ENCODE measurements around the gene TTC27. TPM values are rescaled to one million over a fixed set of nuclear protein-coding genes. Genes with fewer than 3 reads are reported as not detected.
A peak's percentile ranks its signal among the peaks of the same experiment; 100 is the strongest.

TTC27 gene
- total RNA-seq, 4 donors from 2014 or later, result 10.7 to 14.3 (median 12.4) TPM

DNA sequence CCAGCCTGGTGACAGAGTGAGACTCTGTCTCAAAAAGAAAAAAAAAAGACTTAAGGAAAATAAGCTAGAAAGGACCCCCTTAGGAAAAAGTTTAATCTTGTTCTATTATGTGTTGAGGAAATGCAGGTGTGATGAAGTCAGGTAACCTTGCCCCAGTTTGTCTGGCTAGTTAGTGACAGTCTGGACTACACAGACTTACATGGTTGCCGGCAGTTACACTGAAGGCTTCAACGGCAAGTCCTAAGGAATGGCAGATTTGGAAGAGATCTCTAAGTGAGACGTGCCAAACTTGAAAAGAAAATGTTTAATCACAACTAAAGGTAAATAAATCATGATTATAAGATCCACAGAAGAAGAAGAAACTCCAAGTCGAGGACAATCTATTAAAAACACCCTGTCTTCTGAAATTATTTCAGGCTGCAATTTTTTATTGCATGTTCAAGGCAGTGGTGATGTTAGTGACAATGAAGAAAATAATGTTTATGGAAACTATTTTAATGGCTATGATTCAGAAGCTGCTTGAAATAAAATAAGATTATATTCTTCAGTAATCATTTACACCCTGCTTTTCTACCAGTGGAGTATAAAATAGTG lies 84.2 kb downstream of the TTC27 start:
- H3K4me1 ChIP-seq, result peaks cover 20 to 31% of the 10 kb centered on the region in 2 donors
- in situ Hi-C loops (cut with MboI; ENCODE audit: low sequenced_read_pairs in 4 of 4) (no loop called here), intact Hi-C loops (cut with DNase I; ENCODE audit: low total_unique reads) (no loop called here)
- no peak overlapping the region for H3K27ac ChIP-seq
- ATAC-seq (no peak), DNase-seq (no peak)
- no peak overlapping the region for H3K4me3 ChIP-seq
- H3K27me3 ChIP-seq, result no peaks in the 10 kb centered on the region
- H3K9me3 ChIP-seq, result no peaks in the 10 kb centered on the region
- H3K36me3 ChIP-seq, result no peaks in the 10 kb centered on the region
- TF ChIP-seq, protein P1, sequence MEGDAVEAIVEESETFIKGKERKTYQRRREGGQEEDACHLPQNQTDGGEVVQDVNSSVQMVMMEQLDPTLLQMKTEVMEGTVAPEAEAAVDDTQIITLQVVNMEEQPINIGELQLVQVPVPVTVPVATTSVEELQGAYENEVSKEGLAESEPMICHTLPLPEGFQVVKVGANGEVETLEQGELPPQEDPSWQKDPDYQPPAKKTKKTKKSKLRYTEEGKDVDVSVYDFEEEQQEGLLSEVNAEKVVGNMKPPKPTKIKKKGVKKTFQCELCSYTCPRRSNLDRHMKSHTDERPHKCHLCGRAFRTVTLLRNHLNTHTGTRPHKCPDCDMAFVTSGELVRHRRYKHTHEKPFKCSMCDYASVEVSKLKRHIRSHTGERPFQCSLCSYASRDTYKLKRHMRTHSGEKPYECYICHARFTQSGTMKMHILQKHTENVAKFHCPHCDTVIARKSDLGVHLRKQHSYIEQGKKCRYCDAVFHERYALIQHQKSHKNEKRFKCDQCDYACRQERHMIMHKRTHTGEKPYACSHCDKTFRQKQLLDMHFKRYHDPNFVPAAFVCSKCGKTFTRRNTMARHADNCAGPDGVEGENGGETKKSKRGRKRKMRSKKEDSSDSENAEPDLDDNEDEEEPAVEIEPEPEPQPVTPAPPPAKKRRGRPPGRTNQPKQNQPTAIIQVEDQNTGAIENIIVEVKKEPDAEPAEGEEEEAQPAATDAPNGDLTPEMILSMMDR (IDR thresholded peaks at IDR 0.05 in 4 of 5, conservative IDR thresholded peaks at IDR 0.05 in 1 of 5), result no peak
- TF ChIP-seq POLR2A (IDR thresholded peaks at IDR 0.05), result no peak

DNA sequence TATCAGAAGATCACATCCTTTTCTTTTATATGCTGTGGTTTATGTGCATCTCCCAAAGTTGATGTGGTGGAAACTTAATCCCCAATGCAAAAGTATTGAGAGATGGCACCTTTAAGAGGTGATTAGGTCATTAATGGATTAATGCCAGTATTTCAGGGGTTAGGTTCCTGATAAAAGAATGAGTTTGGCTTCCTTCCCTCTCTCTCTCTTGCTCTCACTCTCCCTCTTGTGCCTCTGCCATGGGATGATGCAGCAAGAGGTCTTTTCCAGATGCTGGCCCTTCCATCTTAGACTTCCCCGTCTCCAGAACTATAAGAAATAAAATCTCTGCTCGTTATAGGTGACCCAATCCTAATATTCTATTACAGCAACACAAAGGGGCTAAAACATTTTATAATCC lies 85.0 kb downstream of the TTC27 start:
- no peaks in the 10 kb centered on the region for H3K27me3 ChIP-seq
- DNase-seq, result no peak
- no peak overlapping the region for H3K4me3 ChIP-seq
- H3K27ac ChIP-seq, result no peak overlapping the region
- H3K4me1 ChIP-seq, result peaks cover 20 to 31% of the 10 kb centered on the region in 2 donors
- in situ Hi-C loops (cut with MboI; ENCODE audit: low sequenced_read_pairs in 4 of 4) (no loop called here), intact Hi-C loops (cut with DNase I; ENCODE audit: low total_unique reads) (no loop called here)
- ATAC-seq, result no peak
- H3K9me3 ChIP-seq, result no peaks in the 10 kb centered on the region
- TF ChIP-seq, protein P1 (IDR thresholded peaks at IDR 0.05 in 4 of 5, conservative IDR thresholded peaks at IDR 0.05 in 1 of 5), result no peak
- no peak for TF ChIP-seq POLR2A (IDR thresholded peaks at IDR 0.05)
- no peaks in the 10 kb centered on the region for H3K36me3 ChIP-seq

DNA sequence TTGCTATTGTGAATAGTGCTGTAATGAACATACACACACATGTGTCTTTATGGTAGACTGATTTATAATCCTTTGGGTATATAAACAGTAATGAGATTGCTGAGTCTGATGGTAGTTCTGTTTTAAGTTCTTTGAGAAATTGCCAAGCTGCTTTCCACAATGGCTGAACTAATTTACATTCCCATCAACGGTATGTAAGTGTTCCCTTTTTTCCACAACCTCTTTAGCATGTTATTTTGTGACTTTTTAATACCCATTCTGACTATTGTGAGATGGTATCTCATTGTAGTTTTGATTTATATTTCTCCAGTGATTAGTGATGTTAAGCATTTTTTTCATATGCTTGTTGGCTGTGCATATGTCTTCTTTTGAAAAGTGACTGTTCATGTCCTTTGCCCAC lies 86.7 kb downstream of the TTC27 start:
- DNase-seq (no peak), ATAC-seq (no peak)
- peaks cover 26 to 41% of the 10 kb centered on the region in 2 donors for H3K4me1 ChIP-seq
- no peak overlapping the region for H3K27ac ChIP-seq
- TF ChIP-seq, protein P1 (IDR thresholded peaks at IDR 0.05 in 4 of 5, conservative IDR thresholded peaks at IDR 0.05 in 1 of 5), result no peak
- TF ChIP-seq POLR2A (IDR thresholded peaks at IDR 0.05), result no peak
- H3K4me3 ChIP-seq, result no peak overlapping the region
- intact Hi-C loops (cut with DNase I; ENCODE audit: low total_unique reads) (no loop called here), in situ Hi-C loops (cut with MboI; ENCODE audit: low sequenced_read_pairs in 4 of 4) (no loop called here)
- H3K27me3 ChIP-seq, result no peaks in the 10 kb centered on the region
- no peaks in the 10 kb centered on the region for H3K9me3 ChIP-seq
- no peaks in the 10 kb centered on the region for H3K36me3 ChIP-seq

DNA sequence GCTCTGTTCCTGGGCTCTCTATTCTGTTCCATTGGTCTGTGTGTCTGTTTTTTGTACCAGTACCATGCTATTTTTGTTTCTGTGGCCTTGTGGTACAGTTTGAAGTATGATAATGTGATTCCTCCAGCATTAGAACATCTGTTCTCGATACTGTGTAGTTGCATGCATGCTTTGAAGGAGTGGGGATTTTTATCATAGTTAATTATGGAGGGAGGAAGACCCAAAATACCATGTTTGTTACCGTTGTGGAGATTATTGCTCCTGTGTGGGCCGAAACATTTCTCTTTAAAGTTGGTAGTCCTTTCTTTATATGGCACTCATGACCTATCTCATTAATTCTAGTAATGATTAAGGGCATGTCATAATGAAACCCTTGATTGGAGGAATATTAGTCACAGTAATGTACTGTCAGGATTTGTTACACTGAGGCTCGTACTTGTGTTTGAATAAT lies 87.6 kb downstream of the TTC27 start:
- TF ChIP-seq POLR2A (IDR thresholded peaks at IDR 0.05), result no peak
- TF ChIP-seq, protein P1 (IDR thresholded peaks at IDR 0.05 in 4 of 5, conservative IDR thresholded peaks at IDR 0.05 in 1 of 5), result no peak
- intact Hi-C loops (cut with DNase I; ENCODE audit: low total_unique reads), result no loop called here
- H3K27ac ChIP-seq, result peak overlapping the region in 2 of 4 donors; percentile 9 to 24
- ATAC-seq, result peak in 1 of 2 donors; percentile 30
- no peaks in the 10 kb centered on the region for H3K9me3 ChIP-seq
- H3K4me3 ChIP-seq, result no peak overlapping the region
- H3K27me3 ChIP-seq, result no peaks in the 10 kb centered on the region
- in situ Hi-C loops (cut with MboI; ENCODE audit: low sequenced_read_pairs in 4 of 4), result no loop called here
- no peak for DNase-seq
- peaks cover 34 to 50% of the 10 kb centered on the region in 2 donors for H3K4me1 ChIP-seq
- H3K36me3 ChIP-seq, result no peaks in the 10 kb centered on the region

DNA sequence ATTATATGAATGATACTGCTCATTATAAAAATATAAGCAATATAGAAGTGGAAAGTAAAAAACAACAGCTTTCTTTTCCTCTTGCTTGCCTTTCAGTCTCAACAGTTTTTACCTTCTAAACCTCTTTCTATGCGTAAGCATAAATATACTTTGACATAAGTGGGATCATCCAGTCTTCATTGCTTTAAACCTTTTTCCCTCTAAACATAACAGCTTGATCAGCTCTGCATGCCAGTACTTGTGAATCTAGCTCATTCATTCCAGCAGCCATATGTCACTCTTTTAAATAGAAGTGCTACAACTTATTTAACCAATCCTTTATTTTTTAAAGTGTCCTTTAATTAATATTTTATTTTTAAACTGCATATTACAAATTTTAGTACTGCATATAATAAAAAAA lies 88.1 kb downstream of the TTC27 start:
- H3K9me3 ChIP-seq, result no peaks in the 10 kb centered on the region
- in situ Hi-C loops (cut with MboI; ENCODE audit: low sequenced_read_pairs in 4 of 4) (no loop called here), intact Hi-C loops (cut with DNase I; ENCODE audit: low total_unique reads) (no loop called here)
- DNase-seq (no peak), ATAC-seq (no peak)
- no peaks in the 10 kb centered on the region for H3K27me3 ChIP-seq
- TF ChIP-seq, protein P1 (IDR thresholded peaks at IDR 0.05 in 4 of 5, conservative IDR thresholded peaks at IDR 0.05 in 1 of 5), result no peak
- TF ChIP-seq POLR2A (IDR thresholded peaks at IDR 0.05), result no peak
- H3K4me3 ChIP-seq, result no peak overlapping the region
- no peaks in the 10 kb centered on the region for H3K36me3 ChIP-seq
- peak overlapping the region in 1 of 4 donors; percentile 24 for H3K27ac ChIP-seq
- peaks cover 39 to 55% of the 10 kb centered on the region in 2 donors for H3K4me1 ChIP-seq

All from gastrocnemius medialis (tissue), 4 donors.